ENCODE measurements around the gene IPO4.

Gene IPO4

GRCh38 chr14:24171422-24172260, 17.0 kb downstream of the IPO4 start, which contains the start of gene REC8:
Gene REC8, plus strand, starts transcription at chr14:24172080. Its CDS starts 473 bp downstream, at chr14:24172553.
- DNase-seq: peak; percentile 44

- no peak for DNase-seq
Observed at GRCh38 chr14:24167469-24168114, 21.0 kb downstream of the IPO4 start.

- no peak for DNase-seq
Observed at GRCh38 chr14:24165785-24166184, 22.8 kb downstream of the IPO4 start.

GRCh38 chr14:24164518-24164991, 24.1 kb downstream of the IPO4 start:
- no peak for DNase-seq

GRCh38 chr14:24162093-24162492, 26.5 kb downstream of the IPO4 start:
- DNase-seq: no peak

- peak; percentile 97 to 99 for DNase-seq
Observed at GRCh38 chr14:24160850-24161804, 27.5 kb downstream of the IPO4 start, which contains the start of gene IRF9. Gene IRF9, plus strand, starts transcription at chr14:24161265. Its CDS starts 880 bp downstream, at chr14:24162145.

GRCh38 chr14:24160499-24160849, 28.1 kb downstream of the IPO4 start:
- DNase-seq: no peak

- DNase-seq: no peak
Observed at GRCh38 chr14:24159777-24160498, 28.7 kb downstream of the IPO4 start.

- no peak for DNase-seq
Observed at GRCh38 chr14:24157331-24157730, 31.3 kb downstream of the IPO4 start.

- DNase-seq: no peak
Observed at GRCh38 chr14:24156840-24157239, 31.8 kb downstream of the IPO4 start.

GRCh38 chr14:24155100-24155499, 33.5 kb downstream of the IPO4 start:
- no peak for DNase-seq

- DNase-seq: no peak
Observed at GRCh38 chr14:24151404-24152080, 37.1 kb downstream of the IPO4 start.

- DNase-seq: no peak
Observed at GRCh38 chr14:24150993-24151392, 37.6 kb downstream of the IPO4 start.

GRCh38 chr14:24150567-24150966, 38.0 kb downstream of the IPO4 start:
- no peak for DNase-seq

- DNase-seq: no peak
Observed at GRCh38 chr14:24150061-24150460, 38.6 kb downstream of the IPO4 start.

- no peak for DNase-seq
Observed at GRCh38 chr14:24149302-24149969, 39.2 kb downstream of the IPO4 start.

- DNase-seq: no peak
Observed at GRCh38 chr14:24147761-24148428, 40.7 kb downstream of the IPO4 start.

GRCh38 chr14:24146978-24147760, 41.4 kb downstream of the IPO4 start, which contains the start of gene RNF31:
Gene RNF31, plus strand, starts transcription at chr14:24147498. Its CDS starts 201 bp downstream, at chr14:24147699.
- DNase-seq: peak; percentile 97 to 98

- DNase-seq: peak; percentile 73 to 78
Observed at GRCh38 chr14:24146453-24146977, 42.1 kb downstream of the IPO4 start, which contains the start of gene PSME2. Gene PSME2, minus strand, starts transcription at chr14:24146610. Its CDS starts 29 bp downstream, at chr14:24146581.
